Osteoblast (primary cell): ENCODE results near the gene USP32. TPM values are rescaled to one million over a fixed set of nuclear protein-coding genes. Genes with fewer than 3 reads are reported as not detected.

Experiments
- DNase-seq: peaks from one replicate; pipeline ENCODE4 v3.0.0; 2011; ENCODE audit warnings: low spot score, mixed read lengths; ENCODE audit not compliant: insufficient read length; ENCODE audit errors: missing footprints
- H2AFZ ChIP-seq: 2 replicates; pipeline ENCODE4 v1.6.0; 2011; ENCODE audit warnings: mild to moderate bottlenecking, low read length
- H3K27ac ChIP-seq: 2 replicates; pipeline ENCODE4 v1.5.1; 2011; ENCODE audit warnings: mild to moderate bottlenecking, low read depth, low read length, moderate library complexity
- H3K27me3 ChIP-seq: 2 replicates; pipeline ENCODE4 v1.6.0; 2012; ENCODE audit warnings: mild to moderate bottlenecking, control low read depth, inconsistent platforms, low read length, moderate library complexity; ENCODE audit not compliant: insufficient read depth
- H3K36me3 ChIP-seq: 2 replicates; pipeline ENCODE4 v1.5.1; 2011; ENCODE audit warnings: mild to moderate bottlenecking, low read length, control low read depth, moderate library complexity; ENCODE audit not compliant: insufficient read depth
- H3K4me1 ChIP-seq: 2 replicates; pipeline ENCODE4 v1.5.1; 2011; ENCODE audit warnings: mild to moderate bottlenecking, low read length, control low read depth, moderate library complexity; ENCODE audit not compliant: insufficient read depth
- H3K4me2 ChIP-seq: 2 replicates; pipeline ENCODE4 v1.6.0; 2011; ENCODE audit warnings: mild to moderate bottlenecking, low read length; ENCODE audit not compliant: insufficient read depth
- H3K4me3 ChIP-seq: fragments of 200-600 bp; sonication (generic); 3 replicates; pipeline ENCODE4 v1.5.1; 2012; ENCODE audit warnings: mild to moderate bottlenecking, low read length, inconsistent platforms; ENCODE audit not compliant: insufficient read depth
- H3K79me2 ChIP-seq: 2 replicates; pipeline ENCODE4 v1.6.0; 2012; ENCODE audit warnings: mild to moderate bottlenecking, low read length, control low read depth, inconsistent platforms; ENCODE audit not compliant: insufficient read depth
- H3K9me3 ChIP-seq: 2 replicates; pipeline ENCODE4 v1.5.1; 2011; ENCODE audit warnings: low read depth, low read length, control low read depth
- H4K20me1 ChIP-seq: 2 replicates; pipeline ENCODE4 v1.6.0; 2012; ENCODE audit warnings: mild to moderate bottlenecking, low read length, control low read depth; ENCODE audit not compliant: insufficient read depth
- CTCF ChIP-seq: IDR thresholded peaks from 2 replicates; pipeline ENCODE4 v1.5.1; 2011; ENCODE audit warnings: mild to moderate bottlenecking, low read depth, low read length, moderate library complexity; ENCODE audit errors: extremely low read depth
- total RNA-seq: library from RNA; depleted of rRNA; stranded (reverse); fragments of >200 nt; gene quantifications from 2 replicates; pipeline ENCODE4 v1.2.3, GENCODE V29; 2012

Gene USP32
- total RNA-seq, 1 donor, result 99.5 TPM

DNA sequence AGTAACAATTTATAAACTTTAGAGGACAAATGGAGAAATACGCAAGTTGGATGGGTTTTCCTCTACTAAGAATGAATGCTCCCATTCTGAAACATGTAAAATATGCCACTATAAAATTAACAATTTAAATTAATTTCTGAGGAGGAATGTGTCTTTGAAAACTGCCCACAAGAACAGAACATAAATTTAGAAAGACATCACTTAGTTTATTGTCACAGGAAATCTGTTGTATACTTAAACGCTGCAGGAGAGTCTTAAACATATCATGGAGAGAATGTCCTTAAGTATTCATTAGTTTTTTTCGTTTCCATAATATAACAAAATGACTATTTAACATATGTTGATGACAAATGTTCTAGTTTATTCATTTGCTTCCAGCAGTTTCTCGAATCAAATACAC is 29.6 kb downstream of the USP32 start:
- Histone ChIP-seq H2AFZ (no peak overlapping the region), H3K4me1 (peaks cover 7% of the 10 kb centered on the region), H4K20me1 (peaks cover 39% of the 10 kb centered on the region), H3K27ac (no peak overlapping the region), H3K4me2 (no peak overlapping the region), H3K4me3 (no peak overlapping the region), H3K36me3 (no peaks in the 10 kb centered on the region), H3K79me2 (peaks cover 84% of the 10 kb centered on the region), H3K27me3 (no peaks in the 10 kb centered on the region), H3K9me3 (no peaks in the 10 kb centered on the region)
- no peak for TF ChIP-seq CTCF
- no peak for DNase-seq

GRCh38 chr17:60361889-60362288 is 30.0 kb downstream of the USP32 start:
- Histone ChIP-seq H3K79me2 (peaks cover 82% of the 10 kb centered on the region), H3K36me3 (no peaks in the 10 kb centered on the region), H3K4me3 (no peak overlapping the region), H3K27ac (no peak overlapping the region), H3K4me2 (no peak overlapping the region), H2AFZ (no peak overlapping the region), H3K9me3 (no peaks in the 10 kb centered on the region), H3K4me1 (peaks cover 10% of the 10 kb centered on the region), H3K27me3 (no peaks in the 10 kb centered on the region), H4K20me1 (peaks cover 39% of the 10 kb centered on the region)
- TF ChIP-seq CTCF, result no peak
- DNase-seq, result no peak

DNA sequence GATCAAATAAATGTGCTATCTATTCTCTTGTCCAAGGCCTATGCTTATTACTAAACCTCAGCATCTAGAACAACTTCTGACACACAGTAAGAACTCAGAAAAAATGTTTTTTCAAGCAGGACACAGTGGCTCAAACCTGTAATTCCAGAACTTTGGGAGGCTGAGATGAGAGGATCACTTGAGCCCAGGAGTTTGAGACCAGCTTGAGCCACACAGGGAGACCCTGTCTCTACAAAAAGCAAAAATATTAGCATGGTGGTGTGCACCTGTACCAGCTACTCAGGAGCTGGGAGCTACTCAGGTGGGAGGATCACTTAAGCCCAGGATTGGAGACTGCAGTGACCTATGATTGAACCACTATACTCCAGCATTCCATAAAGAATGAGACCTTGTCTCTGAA is 32.5 kb downstream of the USP32 start:
- no peaks in the 10 kb centered on the region for H3K27me3 ChIP-seq
- H3K36me3 ChIP-seq, result no peaks in the 10 kb centered on the region
- peaks cover 22% of the 10 kb centered on the region for H3K4me1 ChIP-seq
- peaks cover 48% of the 10 kb centered on the region for H4K20me1 ChIP-seq
- no peak overlapping the region for H3K4me2 ChIP-seq
- TF ChIP-seq CTCF, result no peak
- H3K79me2 ChIP-seq, result peaks cover 85% of the 10 kb centered on the region
- H3K4me3 ChIP-seq, result no peak overlapping the region
- no peak for DNase-seq
- no peaks in the 10 kb centered on the region for H3K9me3 ChIP-seq
- no peak overlapping the region for H2AFZ ChIP-seq
- no peak overlapping the region for H3K27ac ChIP-seq

DNA sequence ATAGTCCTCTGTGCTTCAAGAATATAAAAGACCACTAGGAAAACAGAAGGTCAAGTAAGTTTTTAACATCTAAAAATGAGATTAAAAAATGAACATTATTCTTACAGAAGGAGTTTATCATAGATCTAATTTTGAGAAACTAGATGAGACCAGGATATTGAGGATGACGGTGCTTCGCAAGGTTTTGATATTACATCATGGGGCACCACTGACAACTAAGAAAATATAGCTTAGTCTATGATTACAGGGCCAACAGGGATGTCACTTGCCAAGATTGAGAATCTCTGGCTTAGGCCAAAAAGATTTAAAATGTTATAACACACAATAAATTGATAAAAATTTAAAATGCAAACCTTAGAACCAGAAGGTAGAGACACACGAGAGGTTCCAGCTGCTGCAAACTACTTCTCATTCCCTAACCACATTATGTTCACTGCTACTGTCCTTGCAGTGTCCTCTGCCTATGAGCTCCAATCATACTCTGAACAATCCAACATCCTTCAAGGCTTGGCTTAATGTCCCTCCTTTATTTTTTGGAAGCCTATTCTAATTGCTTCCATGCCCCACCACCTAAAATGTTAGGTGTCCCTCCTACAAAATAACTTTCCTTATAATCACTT is 33.2 kb downstream of the USP32 start:
- Histone ChIP-seq H3K27me3 (no peaks in the 10 kb centered on the region), H4K20me1 (peaks cover 49% of the 10 kb centered on the region), H3K36me3 (no peaks in the 10 kb centered on the region), H3K27ac (no peak overlapping the region), H3K9me3 (no peaks in the 10 kb centered on the region), H3K4me2 (no peak overlapping the region), H3K4me3 (no peak overlapping the region), H2AFZ (no peak overlapping the region), H3K4me1 (peaks cover 28% of the 10 kb centered on the region), H3K79me2 (peaks cover 80% of the 10 kb centered on the region)
- TF ChIP-seq CTCF, result no peak
- no peak for DNase-seq
